Left ventricle myocardium inferior (tissue), 1 donor: ENCODE results near the gene REPIN1. TPM values are rescaled to one million over a fixed set of nuclear protein-coding genes. Genes with fewer than 3 reads are reported as not detected.

Source experiments
- DNase-seq: peaks from one replicate; pipeline ENCODE4 v3.0.0-alpha.2; 2020
- H3K27ac ChIP-seq: fragments of 200-600 bp; replicated peaks from 2 replicates; pipeline ENCODE4 v1.8.0; 2021
- H3K27me3 ChIP-seq: fragments of 200-600 bp; 2 replicates; pipeline ENCODE4 v1.8.0; 2021; ENCODE audit warnings: low read depth
- H3K36me3 ChIP-seq: fragments of 200-600 bp; 2 replicates; pipeline ENCODE4 v1.8.0; 2021
- H3K4me1 ChIP-seq: fragments of 200-600 bp; 2 replicates; pipeline ENCODE4 v1.8.0; 2021
- H3K4me3 ChIP-seq: fragments of 200-600 bp; 2 replicates; pipeline ENCODE4 v1.8.0; 2021; ENCODE audit warnings: mild to moderate bottlenecking, moderate library complexity
- H3K9me3 ChIP-seq: fragments of 200-600 bp; replicated peaks from 2 replicates; pipeline ENCODE4 v1.8.0; 2021
- CTCF ChIP-seq: fragments of 200-600 bp; IDR thresholded peaks from 2 replicates; pipeline ENCODE4 v1.8.0; 2021; ENCODE audit warnings: antibody characterized with exemption, mild to moderate bottlenecking, borderline replicate concordance
- intact Hi-C: fragments of 100-400 bp; cut with micrococcal nuclease; formaldehyde crosslinking; loops from one replicate; pipeline ENCODE4 v1.11.0; 2022
- total RNA-seq: library from RNA; stranded (reverse); fragmentation: NEBNext Ultra II Directional; extraction: Animal tissue kit (Norgen Biotek cat#: 25700); gene quantifications from one replicate; pipeline ENCODE4 v1.2.1, GENCODE V29; 2021
- donor health status: DM: no; HTN: yes; CAD: no; lungs with severe emphysema.

The REPIN1 gene
- total RNA-seq, 1 donor from 2014 or later, result 110 TPM

- no peak overlapping the region for H3K27ac ChIP-seq
- peaks cover 5% of the 10 kb centered on the region for H3K36me3 ChIP-seq
- TF ChIP-seq CTCF, result no peak
- intact Hi-C loops, result no loop called here
- H3K4me1 ChIP-seq, result peaks cover 22% of the 10 kb centered on the region
- DNase-seq, result no peak
- peaks cover 23% of the 10 kb centered on the region for H3K27me3 ChIP-seq
- no peaks in the 10 kb centered on the region for H3K9me3 ChIP-seq
- no peak overlapping the region for H3K4me3 ChIP-seq
Measured at GRCh38 chr7:150327308-150327707, 41.3 kb upstream of the REPIN1 start.

- H3K27me3 ChIP-seq, result peaks cover under 1% of the 10 kb centered on the region
- no peak overlapping the region for H3K4me3 ChIP-seq
- intact Hi-C loops, result no loop called here
- peaks cover 5% of the 10 kb centered on the region for H3K36me3 ChIP-seq
- no peaks in the 10 kb centered on the region for H3K9me3 ChIP-seq
- H3K27ac ChIP-seq, result no peak overlapping the region
- TF ChIP-seq CTCF, result no peak
- no peak for DNase-seq
- H3K4me1 ChIP-seq, result peaks cover 2% of the 10 kb centered on the region
Measured at GRCh38 chr7:150329331-150330120, 39.1 kb upstream of the REPIN1 start.

GRCh38 chr7:150330211-150330885 lies 38.3 kb upstream of the REPIN1 start:
- H3K4me1 ChIP-seq, result no peaks in the 10 kb centered on the region
- no peaks in the 10 kb centered on the region for H3K27me3 ChIP-seq
- intact Hi-C loops, result no loop called here
- H3K4me3 ChIP-seq, result no peak overlapping the region
- H3K27ac ChIP-seq, result no peak overlapping the region
- DNase-seq, result no peak
- TF ChIP-seq CTCF, result no peak
- H3K36me3 ChIP-seq, result peaks cover 5% of the 10 kb centered on the region
- H3K9me3 ChIP-seq, result no peaks in the 10 kb centered on the region

GRCh38 chr7:150332852-150333635 lies 35.6 kb upstream of the REPIN1 start:
- Histone ChIP-seq H3K27me3 (no peaks in the 10 kb centered on the region), H3K27ac (no peak overlapping the region), H3K36me3 (peaks cover 5% of the 10 kb centered on the region), H3K4me3 (no peak overlapping the region), H3K4me1 (peaks cover 5% of the 10 kb centered on the region), H3K9me3 (no peaks in the 10 kb centered on the region)
- no peak for TF ChIP-seq CTCF
- intact Hi-C loops, result no loop called here
- no peak for DNase-seq

- Histone ChIP-seq H3K27ac (no peak overlapping the region), H3K27me3 (no peaks in the 10 kb centered on the region), H3K4me3 (no peak overlapping the region), H3K9me3 (no peaks in the 10 kb centered on the region), H3K36me3 (no peaks in the 10 kb centered on the region), H3K4me1 (peaks cover 5% of the 10 kb centered on the region)
- intact Hi-C loops, result no loop called here
- DNase-seq, result no peak
- TF ChIP-seq CTCF, result no peak
Measured at GRCh38 chr7:150333659-150334058, 35.0 kb upstream of the REPIN1 start.
